Measurements from ENCODE around the gene ESRRG.

DNA sequence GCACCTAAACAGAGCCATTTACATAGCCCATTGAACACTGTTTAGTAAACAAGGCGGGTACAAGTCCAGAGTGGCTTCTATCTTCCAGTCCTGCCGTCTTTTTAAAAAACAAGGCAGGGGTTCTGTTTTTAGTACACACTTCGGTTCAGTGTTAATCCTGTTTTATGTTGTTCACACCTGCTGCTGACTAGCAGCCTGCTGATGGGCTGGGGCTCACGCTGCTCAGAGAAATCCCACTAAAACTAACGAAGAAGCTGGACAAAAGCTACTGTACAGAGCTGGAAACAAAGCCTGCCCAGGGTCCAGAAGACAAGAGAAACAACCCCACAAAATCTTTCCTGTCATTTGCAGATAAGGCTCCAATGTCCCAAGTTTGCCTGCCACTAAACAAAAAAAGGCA, 13.2 kb downstream of the ESRRG start:
- TF ChIP-seq, protein P1, sequence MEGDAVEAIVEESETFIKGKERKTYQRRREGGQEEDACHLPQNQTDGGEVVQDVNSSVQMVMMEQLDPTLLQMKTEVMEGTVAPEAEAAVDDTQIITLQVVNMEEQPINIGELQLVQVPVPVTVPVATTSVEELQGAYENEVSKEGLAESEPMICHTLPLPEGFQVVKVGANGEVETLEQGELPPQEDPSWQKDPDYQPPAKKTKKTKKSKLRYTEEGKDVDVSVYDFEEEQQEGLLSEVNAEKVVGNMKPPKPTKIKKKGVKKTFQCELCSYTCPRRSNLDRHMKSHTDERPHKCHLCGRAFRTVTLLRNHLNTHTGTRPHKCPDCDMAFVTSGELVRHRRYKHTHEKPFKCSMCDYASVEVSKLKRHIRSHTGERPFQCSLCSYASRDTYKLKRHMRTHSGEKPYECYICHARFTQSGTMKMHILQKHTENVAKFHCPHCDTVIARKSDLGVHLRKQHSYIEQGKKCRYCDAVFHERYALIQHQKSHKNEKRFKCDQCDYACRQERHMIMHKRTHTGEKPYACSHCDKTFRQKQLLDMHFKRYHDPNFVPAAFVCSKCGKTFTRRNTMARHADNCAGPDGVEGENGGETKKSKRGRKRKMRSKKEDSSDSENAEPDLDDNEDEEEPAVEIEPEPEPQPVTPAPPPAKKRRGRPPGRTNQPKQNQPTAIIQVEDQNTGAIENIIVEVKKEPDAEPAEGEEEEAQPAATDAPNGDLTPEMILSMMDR (IDR thresholded peaks at IDR 0.05) = no peak
- TF ChIP-seq POLR2A (IDR thresholded peaks at IDR 0.05) = no peak

Data from thyroid gland (tissue), 4 donors.